ENCODE results near the gene NGB. TPM values are rescaled to one million over a fixed set of nuclear protein-coding genes. Genes with fewer than 3 reads are reported as not detected.

The NGB gene
- total and polyA plus RNA-seq, 9 donors, result 0.04 to 0.11 TPM; not detected in 7

- DNase-seq, result no peak
- 86 to 91% (median 86%) methylated on average over 16 of the region's 16 CpGs for WGBS, 3 donors
- TF ChIP-seq EP300 (IDR thresholded peaks at IDR 0.05), result no peak
- TF ChIP-seq CTCF (IDR thresholded peaks at IDR 0.05), result no peak
- TF ChIP-seq POLR2A (IDR thresholded peaks at IDR 0.05), result no peak
- H3K4me1 ChIP-seq (ENCODE audit: insufficient read depth), result no peaks in the 10 kb centered on the region
- H3K9me3 ChIP-seq, result peaks cover 0 to 12% of the 10 kb centered on the region in 2 donors
- H3K27me3 ChIP-seq, result no peaks in the 10 kb centered on the region
- no peak overlapping the region for H3K27ac ChIP-seq
- intact Hi-C loops (cut with DNase I), result no loop called here
- no peak overlapping the region for H3K4me3 ChIP-seq
- no peaks in the 10 kb centered on the region for H3K36me3 ChIP-seq
Observed at GRCh38 chr14:77264466-77265186, 6.4 kb downstream of the NGB start.

GRCh38 chr14:77260631-77261030 is 10.4 kb downstream of the NGB start:
- TF ChIP-seq POLR2A (IDR thresholded peaks at IDR 0.05) (no peak), CTCF (IDR thresholded peaks at IDR 0.05) (no peak), EP300 (IDR thresholded peaks at IDR 0.05) (no peak)
- Histone ChIP-seq H3K27me3 (no peaks in the 10 kb centered on the region), H3K36me3 (no peaks in the 10 kb centered on the region), H3K4me1 (ENCODE audit: insufficient read depth) (no peaks in the 10 kb centered on the region), H3K9me3 (no peaks in the 10 kb centered on the region), H3K4me3 (no peak overlapping the region), H3K27ac (no peak overlapping the region)
- no peak for DNase-seq
- intact Hi-C loops (cut with DNase I), result no loop called here
- 39 to 57% (median 53%) methylated on average over 10 of the region's 10 CpGs for WGBS, 3 donors

- intact Hi-C loops (cut with DNase I), result no loop called here
- H3K27ac ChIP-seq, result no peak overlapping the region
- no peaks in the 10 kb centered on the region for H3K9me3 ChIP-seq
- no peaks in the 10 kb centered on the region for H3K4me1 ChIP-seq (ENCODE audit: insufficient read depth)
- 72 to 76% (median 75%) methylated on average over 11 of the region's 11 CpGs for WGBS, 3 donors
- no peak for DNase-seq
- H3K4me3 ChIP-seq, result no peak overlapping the region
- no peaks in the 10 kb centered on the region for H3K36me3 ChIP-seq
- TF ChIP-seq EP300 (IDR thresholded peaks at IDR 0.05), result no peak
- no peak for TF ChIP-seq CTCF (IDR thresholded peaks at IDR 0.05)
- TF ChIP-seq POLR2A (IDR thresholded peaks at IDR 0.05), result no peak
- no peaks in the 10 kb centered on the region for H3K27me3 ChIP-seq
Observed at GRCh38 chr14:77260199-77260598, 10.8 kb downstream of the NGB start.

- Histone ChIP-seq H3K4me1 (ENCODE audit: insufficient read depth) (no peaks in the 10 kb centered on the region), H3K27me3 (no peaks in the 10 kb centered on the region), H3K36me3 (no peaks in the 10 kb centered on the region), H3K9me3 (no peaks in the 10 kb centered on the region), H3K27ac (no peak overlapping the region), H3K4me3 (no peak overlapping the region)
- no peak for DNase-seq
- TF ChIP-seq CTCF (IDR thresholded peaks at IDR 0.05) (no peak), POLR2A (IDR thresholded peaks at IDR 0.05) (no peak), EP300 (IDR thresholded peaks at IDR 0.05) (no peak)
- 29 to 33% (median 29%) methylated on average over 10 to 11 of the region's 11 CpGs for WGBS, 3 donors
- intact Hi-C loops (cut with DNase I), result no loop called here
Observed at GRCh38 chr14:77259025-77259715, 11.8 kb downstream of the NGB start.

Measured in ovary (tissue), 9 donors.